HG02763 (cell line): ENCODE results near the gene SLC25A23.

Experiments used
- ATAC-seq: cut with Tn5 transposase; IDR thresholded peaks from one replicate; pipeline ENCODE4 v1.9.1; 2021; ENCODE audit warnings: mild to moderate bottlenecking, moderate library complexity; ENCODE audit not compliant: unreplicated experiment

The SLC25A23 gene

DNA sequence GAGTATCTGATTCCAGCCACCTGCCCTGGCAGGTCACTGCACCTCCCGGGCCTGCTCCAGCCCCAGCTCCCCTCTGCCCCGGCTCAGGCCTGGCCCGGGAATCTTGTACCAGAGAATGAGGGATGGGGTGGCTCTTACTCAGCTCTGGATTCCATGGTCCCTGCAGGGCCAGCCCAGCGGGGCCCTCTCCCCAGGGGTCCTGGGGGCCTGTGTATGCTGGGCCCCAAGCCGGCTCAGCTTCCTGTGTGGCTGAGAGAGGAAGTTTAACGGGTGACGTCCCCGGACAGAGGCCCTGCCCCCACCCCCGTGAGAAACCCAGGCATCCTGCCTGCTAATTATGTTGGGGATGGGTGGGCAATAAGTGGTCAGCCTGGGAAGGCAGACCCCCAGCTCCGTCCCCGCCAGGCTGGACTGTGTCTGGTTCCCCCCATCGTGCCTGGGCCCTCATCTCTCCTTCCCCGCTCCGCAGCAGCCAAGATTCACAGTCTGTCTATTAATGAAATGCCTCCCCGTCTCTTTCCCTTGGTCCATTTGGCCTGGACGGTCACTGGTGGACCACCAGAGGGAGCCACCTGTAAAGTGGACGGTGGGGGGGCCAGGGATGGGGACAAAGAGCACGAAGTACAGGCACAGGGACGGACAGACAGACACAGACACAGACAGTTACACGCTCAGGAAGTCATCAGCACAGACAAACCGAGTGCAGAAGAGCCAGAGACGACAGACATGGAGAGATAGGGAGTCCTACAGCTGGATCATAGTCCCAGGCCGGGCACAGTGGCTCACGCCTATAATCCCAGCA, 22.1 kb upstream of the SLC25A23 start, which contains the start of gene DENND1C:
DENND1C (minus strand) TSS at position 247 of the 802 bp plus-strand sequence; CDS start at position 155, 92 bp downstream.
- peak; percentile 61 for ATAC-seq

DNA sequence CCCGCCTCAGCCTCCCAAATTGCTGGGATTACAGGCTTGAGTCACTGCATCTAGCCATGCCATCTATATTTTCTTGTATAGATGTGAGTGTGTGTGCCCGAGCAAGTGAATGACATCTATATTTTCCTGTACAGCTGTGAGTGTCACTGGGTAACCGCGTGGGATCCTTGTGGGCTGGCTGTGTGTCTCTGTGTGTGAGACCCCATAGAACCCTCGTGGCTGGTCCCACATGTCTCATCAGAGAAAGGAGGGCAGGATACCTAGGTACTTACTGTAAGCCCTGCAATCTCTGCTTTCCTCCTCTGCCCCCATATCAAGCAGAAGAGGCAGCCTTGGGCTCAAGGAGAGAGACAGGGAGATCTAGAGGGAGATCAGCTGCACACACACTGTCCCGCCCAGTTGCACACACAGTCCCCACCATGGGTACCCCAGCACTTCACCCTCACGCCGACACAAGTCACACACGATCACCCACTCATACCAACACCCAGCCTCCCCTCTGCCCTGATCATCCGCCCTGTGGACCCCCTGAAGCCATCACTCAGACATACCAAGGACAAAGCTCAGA, 21.3 kb upstream of the SLC25A23 start:
- ATAC-seq = no peak

DNA sequence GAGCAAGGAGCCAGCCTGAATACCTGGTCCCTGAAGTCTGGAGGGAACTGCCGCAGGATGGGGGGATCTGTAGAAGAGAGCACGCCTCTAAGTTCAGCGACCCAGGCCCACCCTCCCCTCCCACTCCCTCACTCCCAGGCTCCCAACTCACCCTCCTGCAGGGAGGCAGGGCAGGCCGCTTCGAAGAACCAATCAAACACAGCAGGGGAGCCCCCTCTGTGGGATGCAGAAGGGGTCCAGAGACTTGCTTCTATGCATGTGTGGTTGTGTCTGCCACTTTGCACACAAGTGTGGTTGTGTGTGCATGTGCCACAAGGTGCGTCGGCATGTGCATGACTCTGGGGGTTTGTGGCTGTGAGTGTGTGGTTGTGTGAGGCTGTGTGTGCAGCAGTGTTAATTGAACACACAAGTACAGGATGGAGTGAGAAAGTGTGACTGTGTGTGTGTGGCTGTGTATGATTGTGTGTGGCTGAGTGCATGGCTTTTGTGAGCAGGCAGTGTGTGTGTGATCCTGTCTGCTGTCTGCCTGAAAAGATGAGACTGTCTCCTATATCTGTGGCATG, 20.3 kb upstream of the SLC25A23 start:
- no peak for ATAC-seq

DNA sequence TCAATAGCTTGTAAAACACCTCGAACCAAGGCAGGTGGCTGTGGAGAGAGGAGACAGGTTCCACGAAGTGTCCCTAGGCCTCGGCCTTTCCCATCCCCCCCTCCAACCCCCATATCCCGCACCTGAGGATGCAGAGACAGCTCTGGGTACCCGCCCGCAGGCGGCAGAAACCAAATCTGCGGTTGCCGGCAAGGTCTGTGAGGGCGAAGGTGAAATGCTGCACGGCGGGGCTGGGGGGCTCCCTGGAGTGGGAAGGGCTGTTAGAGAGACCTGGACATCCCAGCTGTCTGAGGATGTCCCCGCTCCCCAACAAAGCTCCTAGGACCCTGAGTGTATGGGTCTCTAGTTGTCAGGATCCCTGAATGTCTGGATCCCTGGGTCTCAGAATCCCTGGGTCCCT, 19.2 kb upstream of the SLC25A23 start:
- ATAC-seq = no peak

DNA sequence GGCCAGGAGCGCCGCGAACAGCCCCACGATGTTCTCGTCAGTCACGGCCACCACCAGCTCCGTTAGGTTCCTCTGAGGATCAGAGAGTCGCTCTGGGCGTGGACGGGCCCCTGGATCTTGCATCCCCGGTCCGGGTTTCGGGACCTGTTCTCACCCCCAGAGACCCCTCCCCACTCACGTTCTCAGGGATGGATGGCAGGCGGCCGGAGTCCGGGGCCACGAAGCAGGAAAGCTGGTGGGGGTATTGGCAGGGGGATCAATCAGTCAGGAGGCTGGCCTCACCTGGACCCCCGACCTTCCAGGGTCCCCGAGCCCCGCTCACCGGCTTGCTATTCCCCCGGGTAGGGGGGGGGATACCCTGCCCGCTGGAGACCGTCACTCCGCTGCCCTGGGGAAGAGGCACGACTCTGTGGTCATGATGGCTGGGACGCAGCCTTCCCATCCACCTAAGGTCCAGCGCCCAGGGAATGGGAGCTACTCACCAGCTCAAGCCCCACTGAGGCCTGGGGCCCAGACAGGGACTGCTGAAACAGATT, 17.4 kb upstream of the SLC25A23 start:
- ATAC-seq = no peak

DNA sequence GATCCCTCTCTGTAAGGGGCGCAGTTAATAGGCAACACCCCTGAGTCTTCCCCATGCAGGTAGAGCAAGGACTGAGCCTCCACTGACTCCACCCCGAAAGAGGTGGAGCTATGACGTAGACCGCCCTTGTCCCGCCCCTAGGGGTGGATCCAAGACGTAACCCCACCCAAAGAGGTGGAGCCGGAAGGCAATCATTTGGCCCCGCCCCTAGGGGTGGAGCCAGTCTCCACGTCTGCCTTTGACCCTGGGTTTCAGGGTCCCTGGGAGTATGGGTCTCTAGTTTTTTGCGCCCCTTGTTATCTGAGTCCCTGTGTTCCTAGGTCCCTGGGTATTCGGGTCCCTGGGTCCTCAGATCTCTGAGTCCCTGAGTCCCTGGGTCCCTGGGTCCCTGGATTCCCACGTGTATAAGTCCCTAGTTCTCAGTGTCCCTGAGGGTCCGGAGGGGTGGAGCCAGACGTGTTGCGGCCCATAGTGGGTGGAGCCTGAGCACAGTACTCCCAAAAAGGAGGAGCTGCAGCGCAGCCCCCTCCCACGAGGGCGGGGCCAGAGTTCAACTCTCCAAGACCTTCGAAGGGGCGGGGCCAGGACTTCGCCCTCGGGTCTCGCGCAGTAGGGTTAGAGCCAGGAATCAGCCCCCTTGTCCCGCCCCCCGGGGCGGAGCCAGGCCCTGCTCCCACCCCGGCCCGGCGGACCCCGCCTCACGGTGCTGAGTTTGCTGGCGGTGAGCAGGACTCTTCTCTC, 16.7 kb upstream of the SLC25A23 start:
- ATAC-seq = no peak

DNA sequence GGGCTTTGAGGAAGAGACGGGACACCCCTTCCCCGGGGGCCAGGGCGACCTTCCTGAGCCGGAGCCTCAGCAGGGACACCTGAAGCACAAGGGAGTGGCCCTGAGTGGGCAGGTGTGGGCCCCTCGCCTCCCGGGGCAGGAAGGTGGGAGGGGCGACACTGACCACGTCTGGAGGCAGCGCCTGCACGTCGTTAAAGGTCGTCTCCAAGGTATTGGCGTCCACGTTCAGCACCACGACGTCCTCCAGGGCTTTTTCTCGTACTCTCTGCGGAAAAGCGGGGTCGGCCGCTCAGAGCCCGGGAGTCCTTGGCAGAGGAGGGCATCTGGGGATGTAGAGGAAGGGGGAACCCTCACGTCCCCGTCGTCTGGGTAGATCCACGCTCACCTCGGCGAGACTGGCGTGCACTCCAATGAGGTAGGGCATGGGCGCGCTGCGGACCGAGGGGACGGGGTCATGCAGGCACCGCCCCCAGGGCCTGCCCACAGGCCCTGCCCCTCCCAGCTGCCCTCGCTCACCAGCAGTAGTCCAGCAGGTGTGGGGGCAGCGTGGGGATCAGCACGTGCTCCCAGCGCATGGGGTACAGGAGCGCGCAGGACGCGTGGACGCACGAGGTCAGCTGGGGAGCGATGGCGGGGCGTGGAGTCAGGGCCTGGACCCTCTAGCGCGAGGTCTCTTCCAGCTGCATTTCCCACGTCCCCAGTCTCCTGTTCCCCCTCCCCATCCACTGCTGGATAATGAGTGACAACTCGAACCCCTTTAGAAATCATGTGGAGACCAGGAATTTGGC, 15.9 kb upstream of the SLC25A23 start:
- no peak for ATAC-seq

DNA sequence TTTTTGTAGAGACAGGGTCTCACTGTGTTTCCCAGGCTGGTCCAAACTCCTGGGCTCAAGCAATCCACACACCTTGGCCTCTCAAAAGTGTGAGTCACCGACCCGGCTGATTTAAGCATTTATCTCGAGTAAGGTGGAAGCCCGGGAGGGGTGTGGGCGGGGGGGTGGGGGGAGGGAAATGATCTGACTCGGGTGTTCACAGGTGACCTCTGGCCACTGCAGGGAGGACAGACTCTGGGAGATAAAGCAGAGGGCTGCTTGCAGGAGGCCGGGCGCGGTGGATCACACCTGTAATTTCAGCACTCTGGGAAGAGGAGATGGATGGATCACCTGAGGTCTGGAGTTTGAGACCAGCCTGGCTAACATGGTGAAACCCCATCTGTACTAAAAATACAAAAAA, 14.1 kb upstream of the SLC25A23 start:
- ATAC-seq = no peak

DNA sequence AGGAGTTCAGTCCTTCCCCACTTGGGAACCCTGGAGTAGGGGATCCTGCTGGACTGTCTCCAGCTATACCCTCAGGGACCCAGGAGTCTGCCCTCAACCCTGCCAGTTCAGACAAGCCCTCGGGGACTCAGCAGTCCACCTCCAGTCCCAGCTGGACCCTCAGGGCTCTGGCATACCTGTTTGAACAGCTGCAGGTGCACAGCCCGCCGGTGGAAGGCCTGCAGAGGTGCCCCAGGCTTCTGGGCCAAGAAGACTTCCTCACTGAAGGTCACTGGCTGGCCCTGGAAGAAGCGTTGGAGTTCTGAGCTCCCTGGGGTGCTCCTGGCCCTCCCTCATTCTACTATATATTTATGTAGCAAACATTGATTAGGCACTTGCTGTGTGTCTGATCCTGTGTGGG, 13.1 kb upstream of the SLC25A23 start:
- ATAC-seq = no peak

DNA sequence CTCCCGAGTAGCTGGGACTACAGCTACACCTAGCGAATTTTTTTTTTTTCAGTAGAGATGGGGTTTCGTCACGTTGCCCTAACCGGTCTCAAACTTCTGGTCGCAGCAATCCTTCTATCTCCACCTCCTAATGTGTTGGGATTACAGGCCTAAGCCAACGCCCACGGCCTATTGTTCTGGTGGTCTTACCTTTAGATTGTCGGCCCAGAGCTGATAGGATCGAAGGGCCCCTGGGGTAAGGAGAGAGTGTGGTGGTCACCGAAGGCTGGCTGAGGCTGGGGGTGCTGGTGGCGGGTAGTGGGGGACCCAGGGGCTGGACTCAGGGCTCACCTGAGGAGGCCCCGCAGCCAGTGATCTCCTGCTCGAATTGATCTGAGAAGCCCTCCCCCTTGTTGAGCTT, 11.5 kb upstream of the SLC25A23 start:
- ATAC-seq = no peak

DNA sequence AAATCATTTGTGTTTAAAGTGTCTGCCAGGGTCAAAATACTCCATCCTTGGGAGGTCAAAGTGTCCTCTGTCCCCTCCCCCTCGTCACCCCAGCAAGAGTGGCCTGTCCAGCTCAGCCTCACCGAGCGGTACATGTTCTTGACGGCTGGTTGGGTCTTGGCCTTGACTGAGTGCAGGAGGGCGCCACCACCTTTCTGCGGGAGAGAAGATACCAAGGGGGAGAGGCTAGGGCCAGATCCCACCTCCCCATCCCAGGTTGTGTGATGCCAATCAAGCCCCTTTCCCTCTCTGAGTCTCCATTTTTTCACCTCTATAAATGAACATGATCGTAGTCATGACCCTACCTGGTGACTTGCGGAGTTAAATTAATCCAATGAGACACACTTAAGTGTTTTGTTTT, 10.6 kb upstream of the SLC25A23 start:
- no peak for ATAC-seq

DNA sequence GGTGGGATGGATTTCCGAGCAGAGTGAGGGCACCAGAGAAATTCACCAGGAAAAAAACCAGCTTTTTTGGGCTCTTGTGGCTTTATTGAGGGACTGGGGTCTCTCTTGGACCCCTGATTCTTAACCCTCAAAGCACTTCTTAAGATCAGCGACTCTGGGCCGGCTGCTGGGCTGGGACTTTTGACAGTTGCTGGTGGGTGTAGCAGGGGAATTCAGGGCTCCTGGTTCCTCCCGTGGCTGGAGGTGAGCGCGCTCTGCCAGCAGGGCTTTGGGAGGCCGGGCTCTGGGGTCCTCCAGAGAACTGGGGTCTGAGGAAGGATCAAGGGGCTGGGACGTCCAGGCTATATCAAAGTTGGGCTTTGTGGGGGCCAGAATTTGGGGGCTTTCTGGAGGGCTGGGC, 7.8 kb upstream of the SLC25A23 start:
- ATAC-seq = no peak

DNA sequence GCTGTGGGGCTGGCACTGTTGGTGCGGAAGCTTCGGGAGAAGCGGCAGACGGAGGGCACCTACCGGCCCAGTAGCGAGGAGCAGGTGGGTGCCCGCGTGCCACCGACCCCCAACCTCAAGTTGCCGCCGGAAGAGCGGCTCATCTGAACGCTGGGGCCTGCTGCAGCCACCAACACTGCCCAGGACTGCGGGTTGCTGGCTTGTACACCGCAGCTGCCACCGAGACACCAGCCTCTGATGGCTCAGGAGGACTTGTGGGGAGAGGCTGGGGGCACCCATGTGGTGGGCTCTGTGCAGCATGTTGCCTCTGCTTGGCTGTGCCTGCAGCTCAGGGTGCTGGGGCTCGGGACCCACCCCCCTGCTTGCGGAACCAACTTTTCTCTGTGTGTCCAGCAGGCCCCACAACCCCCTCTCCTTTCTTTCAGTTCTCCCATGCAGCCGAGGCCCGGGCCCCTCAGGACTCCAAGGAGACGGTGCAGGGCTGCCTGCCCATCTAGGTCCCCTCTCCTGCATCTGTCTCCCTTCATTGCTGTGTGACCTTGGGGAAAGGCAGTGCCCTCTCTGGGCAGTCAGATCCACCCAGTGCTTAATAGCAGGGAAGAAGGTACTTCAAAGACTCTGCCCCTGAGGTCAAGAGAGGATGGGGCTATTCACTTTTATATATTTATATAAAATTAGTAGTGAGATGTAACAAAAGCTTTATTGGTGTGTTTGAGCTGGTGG, 7.1 kb upstream of the SLC25A23 start:
- ATAC-seq = no peak

DNA sequence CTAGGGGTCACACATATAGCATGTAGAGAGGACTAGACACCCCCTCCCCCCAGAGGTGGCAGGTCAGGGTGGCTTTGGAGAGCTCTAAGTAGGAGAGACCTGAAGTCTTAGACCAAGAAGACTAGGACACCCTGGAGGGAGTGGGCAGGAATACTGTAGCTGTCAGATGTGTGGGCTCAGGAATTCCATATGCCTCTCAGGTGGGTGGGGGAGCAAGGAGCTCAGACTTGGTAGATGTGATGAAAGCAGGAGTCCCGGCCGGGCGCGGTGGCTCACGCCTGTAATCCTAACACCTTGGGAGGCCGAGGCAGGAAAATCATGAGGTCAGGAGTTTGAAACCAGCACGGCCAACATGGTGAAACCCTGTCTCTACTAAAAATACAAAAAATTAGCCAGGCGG, 6.1 kb upstream of the SLC25A23 start:
- no peak for ATAC-seq

DNA sequence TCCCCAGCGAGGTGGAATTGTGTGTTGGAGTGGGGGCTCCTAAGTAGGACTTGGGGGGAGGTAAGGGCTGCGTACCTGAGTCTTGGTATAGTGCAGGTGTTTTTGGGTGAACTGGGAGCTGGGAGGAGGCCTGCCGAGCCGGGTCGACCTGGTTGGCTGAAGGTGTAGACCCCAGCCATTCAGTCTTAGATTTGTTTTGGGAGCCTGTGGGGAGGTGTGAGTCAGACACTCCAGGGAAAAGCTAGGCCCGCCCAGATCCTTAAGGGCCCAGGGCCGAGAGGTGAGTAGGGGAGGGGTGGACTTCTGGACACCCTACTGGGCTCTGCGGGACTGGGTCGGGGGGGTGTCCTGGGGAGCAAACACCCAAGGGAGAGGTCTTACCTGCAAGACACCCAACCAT, 5.4 kb upstream of the SLC25A23 start:
- ATAC-seq = no peak

DNA sequence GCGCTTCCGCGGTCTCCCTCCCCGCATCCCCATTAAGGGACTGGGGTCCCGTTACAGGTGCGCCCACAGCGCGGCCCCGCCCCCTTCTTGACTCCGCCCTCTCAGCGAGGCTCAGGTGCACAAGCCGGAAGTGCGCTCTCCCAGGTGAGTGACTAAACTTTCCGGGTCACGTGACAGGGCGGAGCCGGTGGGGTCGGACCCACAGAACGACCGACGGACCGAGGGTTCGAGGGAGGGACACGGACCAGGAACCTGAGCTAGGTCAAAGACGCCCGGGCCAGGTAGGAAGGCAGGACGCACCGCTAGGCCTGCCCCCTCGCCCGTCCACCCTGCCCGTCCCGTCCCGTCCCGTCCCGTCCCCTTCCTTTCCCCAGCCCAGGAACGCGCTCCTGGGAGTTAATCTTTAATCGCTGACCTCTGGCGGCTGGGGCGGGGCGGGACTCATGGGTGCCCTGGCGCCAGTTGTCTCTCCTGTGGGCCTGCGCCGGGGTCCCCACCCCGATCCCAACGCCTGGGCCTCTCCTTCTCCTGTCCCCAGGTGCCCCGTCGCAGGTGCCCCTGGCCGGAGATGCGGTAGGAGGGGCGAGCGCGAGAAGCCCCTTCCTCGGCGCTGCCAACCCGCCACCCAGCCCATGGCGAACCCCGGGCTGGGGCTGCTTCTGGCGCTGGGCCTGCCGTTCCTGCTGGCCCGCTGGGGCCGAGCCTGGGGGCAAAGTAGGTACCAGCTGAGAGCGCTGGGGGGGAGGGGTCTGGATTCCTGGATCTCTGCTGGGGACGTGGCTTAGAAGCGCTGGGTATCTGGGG, 4.7 kb upstream of the SLC25A23 start, which contains the start of gene CRB3:
CRB3 (plus strand) TSS at position 202 of the 804 bp plus-strand sequence; CDS start at position 633, 431 bp downstream.
- no peak for ATAC-seq

DNA sequence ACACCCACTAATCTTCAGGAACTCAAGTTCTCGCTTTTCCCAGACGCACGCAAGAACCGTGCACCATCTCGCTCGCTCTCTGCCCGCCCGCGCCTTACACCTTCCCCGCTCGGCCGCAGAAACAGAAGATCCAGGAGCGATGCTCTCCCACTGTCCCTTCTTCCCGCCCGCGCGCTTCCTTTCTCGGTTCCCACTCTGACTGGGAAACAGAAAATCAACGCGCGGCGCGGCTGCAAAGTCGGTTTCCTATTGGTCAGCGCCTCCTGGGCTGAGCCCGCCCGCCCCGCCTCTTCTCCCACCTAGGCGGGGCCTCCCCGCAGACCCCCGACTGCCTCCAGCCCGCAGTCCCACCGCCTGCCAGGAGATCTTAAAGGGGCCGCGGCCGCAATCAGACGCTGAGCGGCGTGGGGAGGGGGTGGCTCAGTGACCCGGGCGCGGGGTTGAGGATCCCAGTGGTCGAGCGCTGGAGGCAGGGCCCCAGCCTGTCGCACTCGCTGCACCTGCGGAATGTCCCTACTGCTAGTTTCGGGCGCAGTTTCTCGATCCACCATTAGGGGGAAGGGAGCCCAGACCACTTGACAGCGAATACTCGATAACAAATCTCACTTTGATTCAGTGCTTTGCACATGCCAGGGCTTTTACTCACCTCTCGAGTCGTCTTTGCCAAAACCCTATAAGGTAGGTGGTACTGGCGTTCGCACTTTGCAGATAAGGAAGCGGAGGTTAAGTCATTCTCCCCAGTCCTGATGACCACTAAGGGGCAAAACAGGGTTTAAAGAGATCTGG, 700 bp upstream of the SLC25A23 start:
- ATAC-seq = peak; percentile 82

DNA sequence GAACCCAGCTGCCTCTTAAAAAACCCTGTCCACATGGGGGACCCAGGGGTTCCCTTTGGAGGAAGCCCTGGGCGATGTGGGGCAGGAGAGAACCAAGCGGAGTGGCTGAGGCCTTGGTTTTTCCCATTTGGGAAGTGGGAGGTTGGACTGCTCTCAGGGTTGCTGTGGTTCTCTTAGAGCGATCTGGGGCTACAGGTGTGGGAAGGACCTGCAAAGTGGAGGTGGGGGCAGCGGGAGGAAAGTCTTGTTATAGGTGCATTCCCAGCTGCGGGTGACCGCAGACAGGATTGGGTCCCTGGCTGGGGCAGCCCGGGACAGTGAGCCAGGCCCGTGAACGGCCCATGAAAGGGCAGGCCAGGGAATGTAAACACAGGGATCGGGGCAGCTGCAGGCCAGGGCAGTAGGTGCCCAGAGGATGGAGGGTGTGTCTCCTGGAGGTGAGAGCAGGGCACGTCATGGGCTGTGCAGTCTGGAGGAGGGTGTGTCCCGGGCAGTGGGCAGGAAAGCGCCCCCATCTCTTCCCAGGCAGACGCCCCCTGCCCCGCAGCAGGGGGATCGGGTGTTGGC, 814 bp downstream of the SLC25A23 start:
- no peak for ATAC-seq
